Colonic mucosa (tissue), 4 donors: ENCODE measurements around the gene STRA8. TPM values are rescaled to one million over a fixed set of nuclear protein-coding genes. Genes with fewer than 3 reads are reported as not detected.

Source experiments
- DNase-seq: peaks from one replicate; pipeline ENCODE4 v3.0.0-alpha.2; 2020
- H3K27ac ChIP-seq: fragments of 200-600 bp; one replicate; pipeline ENCODE4 v1.8.0; 2021
- H3K27me3 ChIP-seq: fragments of 200-600 bp; one replicate; pipeline ENCODE4 v1.8.0; 2021
- H3K36me3 ChIP-seq: fragments of 200-600 bp; one replicate; pipeline ENCODE4 v1.8.0; 2021
- H3K4me1 ChIP-seq: fragments of 200-600 bp; one replicate; pipeline ENCODE4 v1.8.0; 2021; ENCODE audit warnings: mild to moderate bottlenecking
- H3K4me3 ChIP-seq: fragments of 200-600 bp; one replicate; pipeline ENCODE4 v1.8.0; 2021
- H3K9ac ChIP-seq, 2 donors: one replicate each; pipeline ENCODE4 v1.7.0; 2013; ENCODE audit warnings: control low read depth in 2 of 2, low read depth in 2 of 2, low read length in 2 of 2
- H3K9me3 ChIP-seq: fragments of 200-600 bp; one replicate; pipeline ENCODE4 v1.8.0; 2021
- CTCF ChIP-seq: fragments of 200-600 bp; IDR thresholded peaks from one replicate; pipeline ENCODE4 v1.8.0; 2022; ENCODE audit warnings: antibody characterized with exemption, mild to moderate bottlenecking
- intact Hi-C: fragments of 100-400 bp; cut with DNase I; formaldehyde crosslinking; loops from one replicate; pipeline ENCODE4 v1.14.1; 2022
- total RNA-seq, 2 donors: library from RNA; stranded (reverse); fragmentation: NEBNext Ultra II Directional in 1 of 2; extraction: Animal tissue kit (Norgen Biotek cat#: 25700) in 1 of 2; gene quantifications; one replicate each; pipeline ENCODE4 v1.2.1, GENCODE V29; 2021
- donor health status: healthy.
- donor health status: DM: no; HTN: no; CAD: no.
- donor health status: DM: no; HTN: no; CAD: no.

The STRA8 gene
- total RNA-seq, 2 donors from 2014 or later = not detected

- intact Hi-C loops = no loop called here
- Histone ChIP-seq H3K4me3 (no peak overlapping the region), H3K9ac (no peak overlapping the region), H3K9me3 (no peaks in the 10 kb centered on the region), H3K4me1 (no peaks in the 10 kb centered on the region), H3K27me3 (no peaks in the 10 kb centered on the region), H3K27ac (no peak overlapping the region), H3K36me3 (no peaks in the 10 kb centered on the region)
- no peak for DNase-seq
- TF ChIP-seq CTCF = no peak
Measured at GRCh38 chr7:135239263-135239662, 5.6 kb downstream of the STRA8 start.

- Histone ChIP-seq H3K27ac (no peak overlapping the region), H3K4me1 (no peaks in the 10 kb centered on the region), H3K9me3 (no peaks in the 10 kb centered on the region), H3K27me3 (no peaks in the 10 kb centered on the region), H3K9ac (no peak overlapping the region), H3K36me3 (no peaks in the 10 kb centered on the region), H3K4me3 (no peak overlapping the region)
- TF ChIP-seq CTCF = no peak
- intact Hi-C loops = no loop called here
- no peak for DNase-seq
Measured at GRCh38 chr7:135240441-135240840, 6.8 kb downstream of the STRA8 start.

GRCh38 chr7:135242096-135242684 is 8.6 kb downstream of the STRA8 start:
- DNase-seq = no peak
- Histone ChIP-seq H3K4me3 (no peak overlapping the region), H3K9ac (no peak overlapping the region), H3K9me3 (no peaks in the 10 kb centered on the region), H3K27me3 (no peaks in the 10 kb centered on the region), H3K27ac (no peak overlapping the region), H3K4me1 (no peaks in the 10 kb centered on the region), H3K36me3 (no peaks in the 10 kb centered on the region)
- intact Hi-C loops = no loop called here
- no peak for TF ChIP-seq CTCF

- no peak overlapping the region for H3K9ac ChIP-seq
- no peak for TF ChIP-seq CTCF
- intact Hi-C loops = no loop called here
Measured at GRCh38 chr7:135245226-135246190, 11.9 kb downstream of the STRA8 start.

GRCh38 chr7:135246191-135246825 is 12.7 kb downstream of the STRA8 start:
- no peak overlapping the region for H3K4me3 ChIP-seq
- no peaks in the 10 kb centered on the region for H3K36me3 ChIP-seq
- H3K27me3 ChIP-seq = no peaks in the 10 kb centered on the region
- H3K9me3 ChIP-seq = no peaks in the 10 kb centered on the region
- DNase-seq = no peak
- intact Hi-C loops = no loop called here
- H3K4me1 ChIP-seq = no peaks in the 10 kb centered on the region
- H3K9ac ChIP-seq = no peak overlapping the region
- no peak for TF ChIP-seq CTCF
- no peak overlapping the region for H3K27ac ChIP-seq

More at GRCh38 chr7:135245226-135246190, 11.9 kb downstream of the STRA8 start:
- no peak overlapping the region for H3K4me3 ChIP-seq
- no peaks in the 10 kb centered on the region for H3K27me3 ChIP-seq
- DNase-seq = no peak
- H3K36me3 ChIP-seq = no peaks in the 10 kb centered on the region
- no peak overlapping the region for H3K27ac ChIP-seq
- H3K4me1 ChIP-seq = no peaks in the 10 kb centered on the region
- H3K9me3 ChIP-seq = no peaks in the 10 kb centered on the region
